Prostate gland (tissue), 2 donors: ENCODE results near the gene RASSF8.

Experiments used
- CTCF ChIP-seq, 4 experiments: fragments of 200-600 bp in 2 of 4; fragments of 450-650 bp in 2 of 4; sonication (generic) in 2 of 4; IDR thresholded peaks; 1 replicate in 3 of 4; 2 replicates in 1 of 4; pipeline ENCODE4 v1.5.1; 2016 to 2019; ENCODE audit warnings: antibody characterized with exemption in 4 of 4, mild to moderate bottlenecking in 2 of 4, moderate library complexity in 2 of 4
- POLR2AphosphoS5 ChIP-seq: sonication (generic); formaldehyde crosslinking; IDR thresholded peaks from one replicate; pipeline ENCODE4 v1.6.1; 2017; ENCODE audit warnings: antibody characterized with exemption

GRCh38 chr12:26077915-26078702, 119.6 kb downstream of the RASSF8 start:
- TF ChIP-seq POLR2AphosphoS5 (no peak), CTCF (IDR thresholded peaks at IDR 0.05) (no peak)
